ENCODE results near the gene CGNL1.

CGNL1 gene

DNA sequence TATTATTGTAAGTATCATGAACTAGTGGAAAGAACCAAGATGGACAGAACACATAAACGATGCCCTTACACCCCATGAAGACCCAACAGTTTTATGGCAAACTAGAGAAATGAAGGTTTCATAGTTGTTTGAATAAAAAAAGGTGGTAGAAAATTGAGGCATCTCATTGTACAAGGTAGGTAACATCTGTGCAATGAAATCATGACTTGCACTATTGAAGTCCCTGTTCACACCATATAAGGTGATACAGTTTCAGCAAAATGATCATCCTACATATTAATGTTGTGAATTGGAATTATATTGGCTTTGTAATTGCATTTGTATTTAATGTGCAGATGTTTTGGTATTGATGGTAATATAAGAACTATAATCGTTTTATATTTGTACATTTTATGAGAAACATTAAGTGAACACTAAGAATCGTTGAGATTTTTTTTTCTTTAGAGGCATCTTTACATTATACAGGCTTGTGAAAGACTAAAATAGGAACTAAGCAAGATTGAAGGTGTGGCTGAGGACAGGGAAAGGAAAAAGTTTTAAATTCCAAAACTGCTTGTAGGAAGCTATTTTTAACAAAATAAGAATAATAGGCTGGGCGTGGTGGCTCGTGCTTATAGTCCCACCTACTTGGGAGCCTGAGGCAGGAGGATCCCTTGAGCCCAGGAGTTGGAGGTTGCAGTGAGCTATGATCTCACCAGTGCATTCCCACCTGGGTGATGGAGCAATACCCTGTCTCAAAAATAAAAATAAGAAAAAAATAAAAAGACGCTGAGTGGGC, 48.5 kb downstream of the CGNL1 start:
- no peak for DNase-seq

DNA sequence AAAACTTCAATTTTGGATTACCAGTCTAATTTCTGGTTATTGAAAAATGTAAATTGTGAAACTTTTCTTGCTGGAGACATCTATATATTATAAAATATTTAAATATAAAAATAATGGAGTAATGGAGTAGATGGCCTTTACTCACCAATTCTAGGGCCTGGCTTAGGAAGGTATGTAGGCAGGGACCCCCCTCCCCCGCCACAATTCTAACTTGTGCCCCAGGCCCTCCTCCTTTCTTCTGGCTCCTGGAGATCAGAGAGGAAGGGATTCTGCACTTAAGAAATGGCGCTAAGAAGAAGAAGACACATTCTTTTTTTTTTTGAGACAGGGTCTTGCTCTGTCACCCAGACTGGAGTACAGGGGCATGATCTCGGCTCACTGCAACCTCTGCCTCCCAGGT, 49.5 kb downstream of the CGNL1 start:
- no peak for DNase-seq

DNA sequence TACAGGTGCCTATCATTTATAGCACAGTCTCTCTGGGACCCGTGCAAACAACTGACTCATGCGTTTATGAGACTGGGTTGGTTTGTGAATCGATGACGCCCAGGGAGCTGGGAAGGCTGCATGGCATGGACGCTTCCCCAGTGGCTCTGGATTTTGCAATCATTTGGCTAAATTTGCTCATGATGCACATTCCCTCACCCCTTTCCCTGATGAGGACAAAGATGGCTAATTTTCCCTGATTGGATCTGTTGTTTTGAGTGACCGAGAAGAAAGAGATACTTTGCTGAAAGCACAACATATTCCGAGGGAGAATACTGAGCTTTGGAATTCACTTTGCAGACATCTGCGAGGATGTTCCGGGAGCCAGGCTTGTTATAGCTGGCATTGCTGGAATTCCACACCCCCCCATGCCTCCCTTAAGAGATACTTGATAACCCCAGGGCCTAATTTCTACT, 51.1 kb downstream of the CGNL1 start:
- DNase-seq, result no peak

DNA sequence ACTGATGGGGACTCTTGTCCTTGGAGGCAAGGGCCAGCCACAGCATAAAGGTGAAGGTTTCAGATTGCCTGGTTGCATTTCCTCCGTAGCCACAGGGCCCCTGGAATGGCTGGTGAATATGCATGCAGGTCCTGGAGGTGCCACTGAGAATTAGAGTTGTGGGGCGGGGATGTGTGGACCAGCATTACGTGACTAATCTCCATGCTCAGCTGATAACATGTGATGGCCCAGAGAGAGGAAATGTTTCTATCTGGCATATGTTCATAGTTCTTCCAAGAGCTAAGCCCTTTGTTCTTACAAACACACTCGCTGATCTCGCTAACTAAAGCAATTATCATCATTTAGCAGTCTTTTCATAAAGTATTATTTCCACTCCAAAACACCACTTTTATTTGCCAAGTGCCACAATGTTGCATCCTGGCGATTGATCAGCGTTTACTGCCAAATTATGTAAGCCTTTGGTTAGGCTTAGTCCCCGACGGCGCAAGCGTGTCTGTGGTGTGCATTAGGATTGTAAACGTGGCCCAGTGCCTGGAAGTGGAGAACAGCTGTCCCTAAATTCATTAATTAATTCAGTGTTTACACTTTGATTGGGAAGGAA, 55.9 kb downstream of the CGNL1 start:
- no peak for DNase-seq

DNA sequence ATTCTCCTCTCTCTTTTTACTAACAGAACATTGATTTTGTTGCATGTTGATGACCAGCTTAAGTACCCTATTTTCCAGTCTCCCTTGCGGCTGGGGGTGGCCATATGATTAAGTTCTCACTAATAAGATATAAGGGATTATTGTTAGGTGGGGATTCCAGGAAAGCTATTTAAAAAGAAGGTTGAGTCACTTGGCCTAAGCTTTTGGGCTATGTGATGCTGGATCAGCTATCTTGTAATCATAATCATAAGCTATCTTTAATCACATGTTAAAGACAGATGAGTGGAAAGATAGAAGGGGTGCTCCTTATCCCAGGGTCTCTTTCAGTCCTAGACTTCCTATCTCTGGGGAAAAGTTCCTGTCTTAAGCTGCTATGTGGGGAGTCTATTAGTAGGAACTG, 59.9 kb downstream of the CGNL1 start:
- no peak for DNase-seq

DNA sequence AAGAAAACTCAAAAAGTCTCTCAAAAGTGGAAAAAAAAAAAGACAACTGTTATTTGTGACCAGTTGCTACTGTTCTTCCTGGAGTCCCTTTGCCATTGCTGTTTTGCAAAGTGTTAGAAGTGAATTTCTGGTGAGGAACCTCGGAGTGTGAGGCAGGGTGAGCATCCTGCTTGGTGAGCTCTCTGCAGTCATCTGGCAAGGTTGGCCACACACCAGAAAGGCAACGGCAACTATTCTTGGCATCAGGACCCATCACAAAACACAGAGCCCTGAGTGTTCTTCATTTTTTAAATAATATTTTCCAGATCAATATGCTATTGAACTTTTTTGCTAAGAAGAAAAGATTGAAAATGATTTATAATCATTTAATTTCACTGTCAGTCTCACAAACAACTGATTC, 60.7 kb downstream of the CGNL1 start:
- DNase-seq, result no peak

DNA sequence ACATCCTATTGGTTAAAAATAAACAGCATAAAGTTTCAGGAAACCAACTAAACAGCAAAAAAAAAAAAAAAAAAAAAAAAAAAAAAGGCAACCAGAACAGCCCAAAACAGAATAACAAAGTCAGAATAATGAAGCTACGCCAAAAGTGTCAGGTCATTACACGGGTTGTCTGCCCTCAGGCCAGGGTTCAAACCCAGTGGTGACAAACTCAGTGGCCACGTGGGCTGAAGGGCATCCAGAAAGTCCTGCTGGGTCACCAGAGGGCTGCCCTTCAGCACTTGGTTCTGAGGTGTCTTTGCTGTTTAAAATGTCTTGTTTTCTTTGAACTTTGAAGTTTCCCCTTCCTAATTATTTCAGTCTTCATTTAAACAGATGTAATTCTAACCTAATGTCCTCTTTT, 61.3 kb downstream of the CGNL1 start:
- no peak for DNase-seq

DNA sequence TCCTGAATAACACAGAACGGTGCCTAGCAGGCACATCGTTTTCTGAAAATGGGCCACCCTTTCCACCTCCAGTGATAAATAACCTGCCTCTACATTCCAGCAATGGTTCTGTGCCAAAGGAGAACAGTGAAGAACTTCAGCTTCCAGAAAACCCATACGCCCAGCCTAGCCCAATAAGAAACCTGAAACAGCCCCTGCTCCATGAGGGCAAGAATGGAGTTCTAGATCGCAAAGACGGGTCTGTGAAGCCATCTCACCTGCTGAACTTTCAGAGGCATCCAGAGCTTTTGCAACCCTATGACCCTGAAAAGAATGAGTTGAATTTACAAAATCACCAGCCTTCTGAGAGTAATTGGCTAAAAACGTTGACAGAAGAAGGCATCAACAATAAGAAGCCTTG, 61.9 kb downstream of the CGNL1 start:
- DNase-seq, result no peak

DNA sequence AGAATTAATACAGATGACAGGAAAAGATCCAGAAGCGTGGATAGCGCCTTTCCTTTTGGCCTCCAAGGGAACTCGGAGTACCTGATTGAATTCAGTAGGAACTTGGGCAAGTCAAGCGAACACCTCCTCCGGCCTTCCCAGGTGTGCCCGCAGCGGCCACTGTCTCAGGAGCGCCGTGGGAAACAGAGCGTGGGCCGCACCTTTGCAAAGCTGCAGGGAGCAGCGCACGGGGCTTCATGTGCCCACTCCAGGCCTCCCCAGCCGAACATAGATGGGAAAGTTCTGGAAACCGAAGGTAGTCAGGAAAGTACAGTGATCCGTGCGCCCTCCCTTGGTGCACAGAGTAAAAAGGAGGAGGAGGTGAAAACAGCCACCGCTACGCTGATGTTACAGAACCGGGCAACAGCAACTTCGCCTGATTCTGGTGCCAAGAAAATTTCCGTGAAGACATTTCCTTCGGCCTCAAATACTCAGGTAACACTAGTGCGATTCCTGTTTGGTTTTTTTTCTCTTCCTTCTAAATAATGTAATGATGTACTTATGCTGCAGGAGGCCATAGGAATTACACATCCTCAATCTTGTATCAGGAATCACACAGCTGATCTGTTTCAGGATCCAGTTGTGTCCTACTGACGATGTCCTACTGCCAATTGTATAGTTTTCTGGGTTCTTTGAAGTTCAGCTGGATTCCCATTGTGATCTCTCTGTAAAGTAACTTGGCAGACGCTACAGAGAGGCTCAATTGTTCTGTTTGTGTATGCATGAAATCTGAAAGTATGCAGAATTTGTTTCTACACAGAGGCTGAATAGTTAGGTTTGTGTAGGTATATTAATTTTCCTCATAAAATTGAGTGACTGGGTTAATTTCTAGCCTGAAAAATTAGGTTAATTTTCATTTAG, 63.1 kb downstream of the CGNL1 start:
- DNase-seq, result no peak

DNA sequence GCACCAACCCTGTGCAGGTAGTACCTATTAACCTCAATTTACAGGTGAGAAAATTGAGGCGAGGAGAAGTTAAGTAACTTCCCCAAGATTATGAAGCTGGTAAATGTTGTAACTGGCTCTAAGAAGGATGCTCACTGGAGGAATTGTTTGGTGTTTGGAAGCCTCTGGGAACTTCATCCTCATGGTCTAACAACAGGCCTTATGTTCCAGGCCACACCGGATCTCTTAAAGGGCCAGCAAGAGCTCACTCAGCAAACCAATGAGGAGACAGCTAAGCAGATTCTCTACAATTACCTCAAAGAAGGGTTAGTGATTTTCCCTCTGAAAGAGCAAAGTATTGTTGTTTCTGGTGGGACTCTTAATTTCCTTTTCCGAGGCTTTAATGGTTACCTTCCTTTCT, 63.9 kb downstream of the CGNL1 start:
- DNase-seq, result no peak

DNA sequence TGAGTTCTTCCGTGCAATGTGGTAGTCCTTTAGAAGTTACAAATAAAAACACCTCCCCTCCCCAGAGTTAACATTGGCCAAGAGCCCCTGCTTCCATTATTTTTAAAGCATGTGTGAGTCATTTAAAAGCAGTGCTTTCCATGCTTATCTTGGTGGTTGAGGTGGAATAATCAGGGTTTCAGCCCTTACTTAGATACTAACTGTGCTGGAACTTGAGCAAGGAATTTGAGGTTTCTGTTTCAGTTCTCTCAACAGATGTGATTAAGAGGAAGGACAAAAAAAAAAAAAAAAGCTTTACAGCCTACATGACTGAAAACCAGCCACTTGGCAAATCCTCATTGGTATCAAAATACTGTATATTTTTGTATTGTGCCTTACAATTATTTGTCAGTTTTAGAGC, 64.5 kb downstream of the CGNL1 start:
- DNase-seq, result no peak

DNA sequence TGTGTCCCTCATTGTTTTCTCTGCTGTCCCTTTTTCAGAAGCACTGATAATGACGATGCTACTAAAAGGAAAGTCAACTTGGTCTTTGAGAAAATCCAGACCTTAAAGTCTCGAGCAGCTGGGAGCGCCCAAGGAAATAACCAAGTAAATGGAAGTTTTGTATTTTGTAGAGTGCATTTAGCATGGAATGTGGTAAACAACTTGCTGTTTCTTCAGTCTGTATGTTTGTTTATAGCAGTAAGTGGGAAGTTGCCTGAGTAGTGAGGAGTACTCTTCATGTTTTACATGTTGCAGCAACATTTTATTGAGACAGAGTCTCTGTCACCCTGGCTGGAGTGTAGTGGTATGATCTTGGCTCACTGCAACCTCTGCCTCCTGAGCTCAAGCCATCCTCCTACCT, 66.0 kb downstream of the CGNL1 start:
- DNase-seq, result no peak

DNA sequence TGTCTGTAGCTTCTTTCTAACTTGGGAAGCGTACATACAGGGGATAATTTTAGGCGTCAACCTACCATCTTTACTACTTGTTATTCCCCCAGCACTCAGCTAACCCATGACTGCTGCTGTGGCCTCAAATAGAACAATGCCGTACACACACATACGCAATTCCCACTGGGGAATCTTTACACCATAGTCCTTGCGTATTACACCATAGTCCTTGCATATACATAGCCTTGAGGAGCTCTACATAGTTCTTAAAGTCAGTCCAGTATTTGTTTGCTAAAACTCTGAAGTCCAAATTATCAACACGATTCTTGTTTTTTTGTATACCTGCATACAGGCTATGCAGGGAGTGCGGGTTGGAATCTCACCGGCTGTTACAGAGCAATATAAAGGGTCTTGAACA, 67.2 kb downstream of the CGNL1 start:
- no peak for DNase-seq

DNA sequence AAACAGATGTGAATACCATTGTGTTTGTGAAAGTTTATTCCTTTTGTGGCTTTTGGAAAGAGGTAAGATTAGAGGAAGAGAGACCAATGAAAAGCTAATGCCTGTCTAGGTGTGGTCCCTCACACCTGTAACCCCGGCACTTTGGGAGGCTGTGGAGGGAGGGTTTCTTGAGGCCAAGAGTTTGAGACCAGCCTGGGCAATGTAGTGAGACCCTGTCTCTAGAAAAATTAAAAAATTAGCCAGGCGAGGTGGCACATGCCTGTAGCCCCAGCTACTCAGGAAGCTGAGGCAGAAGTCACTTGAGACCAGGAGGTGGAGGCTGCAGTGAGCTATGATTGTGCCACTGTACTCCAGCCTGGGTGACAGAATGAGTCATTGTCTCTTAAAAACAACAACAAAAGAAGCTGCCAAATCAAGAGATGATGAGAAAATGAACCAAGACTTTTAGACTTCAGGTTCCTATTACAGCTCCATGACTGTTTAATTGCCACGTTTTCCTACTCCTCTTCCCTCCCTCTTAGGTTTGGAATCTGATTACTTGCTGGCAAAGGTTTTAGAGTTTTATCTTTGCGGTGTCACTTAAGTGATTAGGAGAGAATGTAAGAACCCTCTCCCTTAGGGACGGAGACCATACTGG, 68.7 kb downstream of the CGNL1 start:
- no peak for DNase-seq

DNA sequence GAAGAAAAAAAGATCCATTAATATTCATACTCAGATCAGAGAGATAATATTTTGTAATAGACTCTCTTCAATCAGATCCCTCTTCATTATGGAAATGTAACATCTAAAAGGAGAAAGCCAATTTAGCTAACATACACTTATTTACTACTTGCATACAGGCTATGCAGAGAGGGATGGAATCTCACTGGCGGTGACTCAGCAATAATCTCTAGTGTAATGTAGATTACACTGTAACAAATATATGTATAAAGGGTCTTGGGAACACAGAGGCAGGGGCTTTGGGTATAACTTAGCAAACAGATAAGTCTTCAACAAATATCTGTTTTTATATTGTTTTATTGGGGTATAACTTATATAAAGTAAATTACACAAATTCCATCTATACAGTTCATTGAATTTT, 69.6 kb downstream of the CGNL1 start:
- DNase-seq, result no peak

DNA sequence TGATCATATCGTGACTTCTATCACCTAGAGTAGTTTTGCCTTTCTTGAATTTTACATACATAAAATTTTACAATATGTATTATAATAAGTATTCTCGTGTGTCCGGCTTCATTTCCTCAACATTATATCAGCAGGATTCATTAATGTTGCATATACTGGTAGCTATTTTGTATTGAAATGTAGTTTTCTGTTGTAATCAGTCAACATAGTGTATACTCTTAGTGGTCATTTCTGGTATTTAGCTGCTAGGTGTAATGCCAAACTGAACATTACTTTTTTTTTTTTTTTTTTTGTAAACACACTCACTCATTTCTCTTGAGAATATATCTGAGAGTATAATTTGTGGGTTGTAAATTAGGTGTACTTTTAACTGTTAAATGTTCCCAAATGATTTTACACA, 70.1 kb downstream of the CGNL1 start:
- no peak for DNase-seq

DNA sequence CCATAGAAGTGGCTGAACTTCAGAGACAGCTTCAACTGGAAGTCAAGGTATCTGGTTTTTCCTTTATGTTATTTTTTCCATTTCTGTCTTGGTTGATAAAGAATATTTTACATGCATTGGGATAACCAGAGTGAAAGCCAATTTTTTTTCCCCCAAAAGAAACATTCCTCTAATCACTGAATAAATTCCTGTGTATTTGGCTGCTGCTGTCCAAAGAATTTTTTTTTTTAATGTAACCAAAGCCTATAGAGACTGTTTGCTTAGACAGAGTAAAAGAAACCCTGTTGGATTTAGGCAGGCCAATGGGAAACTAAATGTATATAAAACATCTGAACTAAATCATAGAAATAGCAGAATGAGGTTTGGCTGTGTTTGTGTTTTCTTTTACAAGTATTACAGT, 75.2 kb downstream of the CGNL1 start:
- DNase-seq, result no peak

DNA sequence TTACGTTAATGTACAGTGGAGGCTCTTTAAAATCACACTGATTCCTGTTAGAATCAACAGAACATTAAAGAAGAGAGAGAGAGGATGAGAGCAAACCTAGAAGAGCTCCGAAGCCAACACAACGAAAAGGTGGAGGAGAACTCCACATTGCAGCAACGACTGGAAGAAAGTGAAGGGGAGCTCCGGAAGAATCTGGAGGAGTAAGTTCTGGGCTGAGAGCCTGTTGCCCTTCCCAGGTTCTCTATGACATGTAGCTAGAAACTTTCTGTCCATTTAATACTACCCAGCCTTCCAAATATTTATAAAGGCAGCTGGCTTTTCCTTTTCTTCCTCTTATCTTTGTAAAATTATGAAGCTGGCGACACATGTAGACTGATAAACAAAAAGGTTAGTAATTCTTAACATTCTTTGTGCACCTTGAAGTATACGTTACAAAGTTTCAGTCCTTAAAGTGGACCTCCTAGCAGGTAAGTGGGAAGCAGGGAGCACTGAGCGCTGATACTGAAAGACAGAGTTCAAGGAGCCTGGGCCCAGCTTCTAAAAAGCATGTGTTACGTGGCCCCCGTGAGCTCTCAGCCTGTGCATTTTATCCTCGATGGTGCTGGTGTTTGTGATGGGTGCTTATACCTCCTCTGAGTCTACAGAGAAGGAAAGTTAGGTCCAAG, 75.9 kb downstream of the CGNL1 start:
- no peak for DNase-seq

DNA sequence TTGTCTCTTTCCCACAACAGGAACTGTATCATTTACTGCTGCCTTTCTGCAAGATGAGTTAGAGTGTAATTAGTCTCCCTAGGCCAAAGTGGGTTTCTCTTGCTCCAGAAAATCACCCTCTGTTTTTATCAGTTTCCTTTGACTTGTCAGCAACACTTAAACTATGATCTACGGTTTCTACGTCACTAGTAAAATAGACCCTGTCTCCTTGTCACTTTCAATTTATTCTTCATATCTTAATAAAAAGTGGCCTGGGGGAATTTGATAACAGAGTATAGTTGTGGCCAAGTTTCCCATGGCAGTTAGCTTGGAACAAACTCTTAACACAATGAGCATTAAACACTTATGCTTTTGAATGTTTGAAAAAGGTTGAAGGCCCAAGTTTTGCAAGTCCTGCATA, 79.6 kb downstream of the CGNL1 start:
- no peak for DNase-seq

DNA sequence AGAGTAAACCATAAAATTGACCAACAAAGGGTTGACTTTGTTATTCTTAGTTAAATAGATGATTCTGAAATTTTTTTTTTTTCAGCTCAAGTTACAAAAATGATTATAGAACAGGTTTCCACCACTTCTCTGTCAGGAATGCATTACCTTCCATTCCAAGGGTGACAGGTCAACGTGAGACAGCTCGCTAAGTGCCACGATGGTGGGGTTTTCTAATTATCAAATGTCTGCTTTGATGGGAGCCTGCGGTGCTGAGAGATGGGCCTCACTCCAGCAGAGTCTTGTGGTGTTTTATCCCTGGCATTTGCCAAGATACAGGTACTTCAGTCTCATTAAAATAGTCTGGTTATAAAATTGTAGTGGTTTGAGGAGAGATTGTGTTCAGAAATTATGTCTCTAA, 80.3 kb downstream of the CGNL1 start:
- no peak for DNase-seq

DNA sequence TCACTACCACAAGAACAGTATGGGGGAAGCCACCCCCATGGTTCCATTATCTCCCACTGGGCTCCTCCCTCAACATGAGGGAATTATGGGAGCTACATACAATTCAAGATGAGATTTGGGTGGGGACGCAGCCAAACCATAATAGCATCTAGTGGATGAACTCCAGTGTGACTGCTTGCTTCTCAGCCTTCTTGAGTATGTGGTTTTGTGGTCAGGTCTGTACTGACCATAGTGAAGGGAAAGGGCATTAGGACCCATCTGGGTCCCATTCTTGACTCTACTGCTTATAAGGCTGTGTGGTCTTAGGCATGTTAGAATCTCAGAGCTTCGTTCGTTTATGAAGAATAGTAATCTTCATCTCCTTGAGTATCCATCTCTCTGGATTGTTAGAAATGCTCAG, 81.4 kb downstream of the CGNL1 start:
- DNase-seq, result no peak

DNA sequence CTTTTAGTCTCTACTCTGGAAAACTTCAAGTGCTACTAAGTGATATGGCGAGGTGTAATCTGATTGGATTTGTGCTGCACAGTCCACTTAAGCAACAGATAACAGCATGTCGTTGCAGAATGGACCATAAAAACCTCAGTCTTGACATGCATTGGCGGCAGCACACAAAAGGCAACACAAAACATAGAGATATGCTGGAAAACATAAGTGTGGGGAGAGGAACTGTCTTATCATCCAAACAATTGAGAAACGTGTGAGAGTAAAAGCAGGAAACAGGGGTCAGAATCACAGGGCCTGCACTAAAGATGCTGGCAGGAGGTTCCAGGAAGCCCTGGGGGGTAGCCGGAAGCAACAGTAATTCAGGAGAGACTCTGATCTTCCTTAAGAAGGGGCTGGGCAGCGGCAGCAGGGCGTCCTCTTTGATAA, 82.1 kb downstream of the CGNL1 start:
- peak; percentile 25 for DNase-seq

All from NCI-H187 treated with DMSO at 0.1 percent for 48 hours (cell line).